CD4-positive, alpha-beta T cell (primary cell): ENCODE data around the gene MYH10. TPM values are rescaled to one million over a fixed set of nuclear protein-coding genes. Genes with fewer than 3 reads are reported as not detected.

Experiments
- ATAC-seq: fragments of 200-7000 bp; cut with Tn5 transposase; one replicate; pipeline ENCODE4 v1.10.0; 2022; ENCODE audit warnings: mild to moderate bottlenecking; ENCODE audit not compliant: poor library complexity
- CTCF ChIA-PET: fragments of 350-600 bp; sonication (Branson Sonifier 250); formaldehyde crosslinking; loops from one replicate; lab custom pipeline; 2021; ENCODE audit warnings: antibody characterized with exemption, inconsistent platforms; lab: Charles Lee
- POLR2A ChIA-PET: fragments of 350-600 bp; sonication (Branson Sonifier 250); formaldehyde crosslinking; loops from one replicate; lab custom pipeline; 2021; ENCODE audit warnings: antibody characterized with exemption, inconsistent platforms; lab: Charles Lee
- DNase-seq, 14 experiments: peaks; one replicate each; pipeline ENCODE4 v3.0.0-alpha.2; 2013 to 2020; ENCODE audit warnings: mixed read lengths in 2 of 14
- H3K27ac ChIP-seq, 2 donors: one replicate each; pipeline versions ENCODE4 v1.5.1 to v1.7.0; 2013; ENCODE audit warnings: low read length in 2 of 2, low read depth in 1 of 2, mild to moderate bottlenecking in 1 of 2
- H3K27me3 ChIP-seq, 2 experiments: 1 replicate in 1 of 2; 2 replicates in 1 of 2; pipeline versions ENCODE4 v1.6.1 to v1.7.0; 2013; ENCODE audit warnings: low read length in 2 of 2, control low read depth in 1 of 2, mild to moderate bottlenecking in 1 of 2, moderate library complexity in 1 of 2; ENCODE audit not compliant: insufficient read depth in 2 of 2, control insufficient read depth in 1 of 2
- H3K36me3 ChIP-seq: one replicate; pipeline ENCODE4 v1.6.1; 2013; ENCODE audit warnings: low read length, control low read depth; ENCODE audit not compliant: insufficient read depth
- H3K4me1 ChIP-seq: one replicate; pipeline ENCODE4 v1.6.1; 2013; ENCODE audit warnings: low read length, control low read depth; ENCODE audit not compliant: insufficient read depth
- H3K4me3 ChIP-seq: one replicate; pipeline ENCODE4 v1.5.1; 2013; ENCODE audit warnings: mild to moderate bottlenecking, low read length, moderate library complexity
- H3K9me3 ChIP-seq, 2 experiments: 1 replicate in 1 of 2; 2 replicates in 1 of 2; pipeline versions ENCODE4 v1.6.1 to v1.7.0; 2013; ENCODE audit warnings: low read length in 2 of 2, mild to moderate bottlenecking in 2 of 2, control low read depth in 1 of 2, moderate library complexity in 1 of 2; ENCODE audit not compliant: control insufficient read depth in 1 of 2, insufficient read depth in 1 of 2
- H3K27ac Mint-ChIP-seq: one replicate; pipeline ENCODE4 v1.8.0; 2020; ENCODE audit warnings: mixed read lengths
- H3K27me3 Mint-ChIP-seq: one replicate; pipeline ENCODE4 v1.8.0; 2021; ENCODE audit warnings: mixed read lengths
- H3K36me3 Mint-ChIP-seq: one replicate; pipeline ENCODE4 v1.8.0; 2021; ENCODE audit warnings: low read depth, mixed read lengths
- H3K4me1 Mint-ChIP-seq: one replicate; pipeline ENCODE4 v1.8.0; 2021; ENCODE audit warnings: low read depth, mixed read lengths
- H3K4me3 Mint-ChIP-seq: one replicate; pipeline ENCODE4 v1.8.0; 2020; ENCODE audit warnings: mild to moderate bottlenecking, mixed read lengths
- H3K9me3 Mint-ChIP-seq: one replicate; pipeline ENCODE4 v1.8.0; 2020; ENCODE audit warnings: mixed read lengths
- intact Hi-C, 2 experiments: fragments of 100-400 bp; cut with DNase I in 1 of 2; cut with micrococcal nuclease in 1 of 2; formaldehyde crosslinking; loops; one replicate each; pipeline versions ENCODE4 v1.15.1 to v1.9.0; 2023 to 2025; cut with DNase I, micrococcal nuclease
- total RNA-seq, 174 experiments: library from RNA in 2 of 174; stranded (reverse) in 2 of 174; gene quantifications; one replicate each; pipeline ENCODE4 v1.2.3 and lab custom pipeline; 2021 to 2026
- TF ChIP-seq, protein P1 (sequence below): fragments of 200-600 bp; IDR thresholded peaks from one replicate; pipeline ENCODE4 v1.8.0; 2022; ENCODE audit warnings: antibody characterized with exemption, mild to moderate bottlenecking

MYH10 gene
- total RNA-seq, 2 experiments from 2014 or later = 1.5 to 1.9 TPM

- no peak overlapping the region for H3K27ac ChIP-seq
- H3K27ac Mint-ChIP-seq = no peak overlapping the region
- CTCF ChIA-PET = no interaction called here
- H3K9me3 ChIP-seq = no peaks in the 10 kb centered on the region
- H3K4me3 ChIP-seq = no peak overlapping the region
- no peaks in the 10 kb centered on the region for H3K36me3 ChIP-seq
- H3K4me1 Mint-ChIP-seq = no peaks in the 10 kb centered on the region
- H3K27me3 Mint-ChIP-seq = peaks cover 15% of the 10 kb centered on the region
- ATAC-seq = no peak
- no peak overlapping the region for H3K4me3 Mint-ChIP-seq
- H3K27me3 ChIP-seq = no peaks in the 10 kb centered on the region
- no peaks in the 10 kb centered on the region for H3K36me3 Mint-ChIP-seq
- DNase-seq = no peak
- POLR2A ChIA-PET = no interaction called here
- no peaks in the 10 kb centered on the region for H3K4me1 ChIP-seq
- intact Hi-C loops = no loop called here
- H3K9me3 Mint-ChIP-seq = no peaks in the 10 kb centered on the region
- TF ChIP-seq, protein P1, sequence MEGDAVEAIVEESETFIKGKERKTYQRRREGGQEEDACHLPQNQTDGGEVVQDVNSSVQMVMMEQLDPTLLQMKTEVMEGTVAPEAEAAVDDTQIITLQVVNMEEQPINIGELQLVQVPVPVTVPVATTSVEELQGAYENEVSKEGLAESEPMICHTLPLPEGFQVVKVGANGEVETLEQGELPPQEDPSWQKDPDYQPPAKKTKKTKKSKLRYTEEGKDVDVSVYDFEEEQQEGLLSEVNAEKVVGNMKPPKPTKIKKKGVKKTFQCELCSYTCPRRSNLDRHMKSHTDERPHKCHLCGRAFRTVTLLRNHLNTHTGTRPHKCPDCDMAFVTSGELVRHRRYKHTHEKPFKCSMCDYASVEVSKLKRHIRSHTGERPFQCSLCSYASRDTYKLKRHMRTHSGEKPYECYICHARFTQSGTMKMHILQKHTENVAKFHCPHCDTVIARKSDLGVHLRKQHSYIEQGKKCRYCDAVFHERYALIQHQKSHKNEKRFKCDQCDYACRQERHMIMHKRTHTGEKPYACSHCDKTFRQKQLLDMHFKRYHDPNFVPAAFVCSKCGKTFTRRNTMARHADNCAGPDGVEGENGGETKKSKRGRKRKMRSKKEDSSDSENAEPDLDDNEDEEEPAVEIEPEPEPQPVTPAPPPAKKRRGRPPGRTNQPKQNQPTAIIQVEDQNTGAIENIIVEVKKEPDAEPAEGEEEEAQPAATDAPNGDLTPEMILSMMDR = no peak
These were observed 39.9 kb upstream of the MYH10 start for GRCh38 chr17:8670421-8670820.

DNA sequence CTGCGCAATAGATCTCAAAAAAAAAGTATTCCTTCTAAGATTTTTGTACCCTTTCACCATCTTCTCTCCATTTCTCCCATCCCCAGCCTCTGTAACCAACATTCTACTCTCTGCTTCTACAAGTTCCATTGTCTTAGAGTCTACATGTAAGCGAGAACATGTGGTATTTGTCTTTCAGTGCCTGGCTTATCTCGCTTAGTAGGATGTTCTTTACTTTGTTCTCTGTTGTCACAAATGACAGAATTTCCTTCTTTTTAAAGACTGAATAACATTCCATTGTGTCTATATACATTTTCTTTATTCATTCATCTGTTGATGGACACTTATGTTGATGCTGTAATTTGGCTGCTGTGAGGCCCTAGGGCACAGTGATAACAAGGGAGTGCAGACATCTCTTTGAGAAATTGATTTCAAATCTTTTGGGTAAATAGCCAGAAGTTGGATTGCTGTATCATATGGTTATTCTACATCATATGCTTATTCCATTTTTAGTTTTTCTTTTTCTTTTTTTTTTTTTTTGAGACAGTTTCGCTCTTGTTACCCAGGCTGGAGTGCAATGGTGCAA lies 37.7 kb upstream of the MYH10 start:
- no peak for ATAC-seq
- TF ChIP-seq, protein P1 = no peak
- H3K9me3 ChIP-seq = no peaks in the 10 kb centered on the region
- no peaks in the 10 kb centered on the region for H3K9me3 Mint-ChIP-seq
- no peak overlapping the region for H3K4me3 Mint-ChIP-seq
- no peak overlapping the region for H3K27ac ChIP-seq
- H3K4me3 ChIP-seq = no peak overlapping the region
- no peaks in the 10 kb centered on the region for H3K4me1 ChIP-seq
- H3K4me1 Mint-ChIP-seq = no peaks in the 10 kb centered on the region
- no peaks in the 10 kb centered on the region for H3K36me3 Mint-ChIP-seq
- no peak for DNase-seq
- POLR2A ChIA-PET = no interaction called here
- CTCF ChIA-PET = no interaction called here
- no peaks in the 10 kb centered on the region for H3K27me3 ChIP-seq
- H3K27ac Mint-ChIP-seq = no peak overlapping the region
- H3K27me3 Mint-ChIP-seq = peaks cover 18% of the 10 kb centered on the region
- intact Hi-C loops = no loop called here
- H3K36me3 ChIP-seq = no peaks in the 10 kb centered on the region

- no peaks in the 10 kb centered on the region for H3K36me3 ChIP-seq
- Mint-ChIP-seq H3K4me1 (no peaks in the 10 kb centered on the region), H3K27me3 (peaks cover 18% of the 10 kb centered on the region), H3K27ac (no peak overlapping the region), H3K36me3 (no peaks in the 10 kb centered on the region), H3K9me3 (no peaks in the 10 kb centered on the region), H3K4me3 (no peak overlapping the region)
- peaks cover 0 to 8% of the 10 kb centered on the region in 2 experiments for H3K27me3 ChIP-seq
- POLR2A ChIA-PET = no interaction called here
- intact Hi-C loops = no loop called here
- no peaks in the 10 kb centered on the region for H3K9me3 ChIP-seq
- ATAC-seq (no peak), DNase-seq (no peak)
- H3K4me3 ChIP-seq = no peak overlapping the region
- CTCF ChIA-PET = no interaction called here
- no peak overlapping the region for H3K27ac ChIP-seq
- TF ChIP-seq, protein P1 = no peak
- no peaks in the 10 kb centered on the region for H3K4me1 ChIP-seq
These were observed 36.9 kb upstream of the MYH10 start for GRCh38 chr17:8667421-8667820.
